CD4-positive, alpha-beta T cell (primary cell): ENCODE measurements around the gene KCNJ15. TPM values are rescaled to one million over a fixed set of nuclear protein-coding genes. Genes with fewer than 3 reads are reported as not detected.

Experiments
- ATAC-seq: fragments of 200-7000 bp; cut with Tn5 transposase; one replicate; pipeline ENCODE4 v1.10.0; 2022; ENCODE audit warnings: mild to moderate bottlenecking; ENCODE audit not compliant: poor library complexity
- CTCF ChIA-PET: fragments of 350-600 bp; sonication (Branson Sonifier 250); formaldehyde crosslinking; loops from one replicate; lab custom pipeline; 2021; ENCODE audit warnings: antibody characterized with exemption, inconsistent platforms; lab: Charles Lee
- POLR2A ChIA-PET: fragments of 350-600 bp; sonication (Branson Sonifier 250); formaldehyde crosslinking; loops from one replicate; lab custom pipeline; 2021; ENCODE audit warnings: antibody characterized with exemption, inconsistent platforms; lab: Charles Lee
- DNase-seq, 14 experiments: peaks; one replicate each; pipeline ENCODE4 v3.0.0-alpha.2; 2013 to 2020; ENCODE audit warnings: mixed read lengths in 2 of 14
- H3K27ac ChIP-seq, 2 donors: one replicate each; pipeline versions ENCODE4 v1.5.1 to v1.7.0; 2013; ENCODE audit warnings: low read length in 2 of 2, low read depth in 1 of 2, mild to moderate bottlenecking in 1 of 2
- H3K27me3 ChIP-seq, 2 experiments: 1 replicate in 1 of 2; 2 replicates in 1 of 2; pipeline versions ENCODE4 v1.6.1 to v1.7.0; 2013; ENCODE audit warnings: low read length in 2 of 2, control low read depth in 1 of 2, mild to moderate bottlenecking in 1 of 2, moderate library complexity in 1 of 2; ENCODE audit not compliant: insufficient read depth in 2 of 2, control insufficient read depth in 1 of 2
- H3K36me3 ChIP-seq: one replicate; pipeline ENCODE4 v1.6.1; 2013; ENCODE audit warnings: low read length, control low read depth; ENCODE audit not compliant: insufficient read depth
- H3K4me1 ChIP-seq: one replicate; pipeline ENCODE4 v1.6.1; 2013; ENCODE audit warnings: low read length, control low read depth; ENCODE audit not compliant: insufficient read depth
- H3K4me3 ChIP-seq: one replicate; pipeline ENCODE4 v1.5.1; 2013; ENCODE audit warnings: mild to moderate bottlenecking, low read length, moderate library complexity
- H3K9me3 ChIP-seq, 2 experiments: 1 replicate in 1 of 2; 2 replicates in 1 of 2; pipeline versions ENCODE4 v1.6.1 to v1.7.0; 2013; ENCODE audit warnings: low read length in 2 of 2, mild to moderate bottlenecking in 2 of 2, control low read depth in 1 of 2, moderate library complexity in 1 of 2; ENCODE audit not compliant: control insufficient read depth in 1 of 2, insufficient read depth in 1 of 2
- H3K27ac Mint-ChIP-seq: one replicate; pipeline ENCODE4 v1.8.0; 2020; ENCODE audit warnings: mixed read lengths
- H3K27me3 Mint-ChIP-seq: one replicate; pipeline ENCODE4 v1.8.0; 2021; ENCODE audit warnings: mixed read lengths
- H3K36me3 Mint-ChIP-seq: one replicate; pipeline ENCODE4 v1.8.0; 2021; ENCODE audit warnings: low read depth, mixed read lengths
- H3K4me1 Mint-ChIP-seq: one replicate; pipeline ENCODE4 v1.8.0; 2021; ENCODE audit warnings: low read depth, mixed read lengths
- H3K4me3 Mint-ChIP-seq: one replicate; pipeline ENCODE4 v1.8.0; 2020; ENCODE audit warnings: mild to moderate bottlenecking, mixed read lengths
- H3K9me3 Mint-ChIP-seq: one replicate; pipeline ENCODE4 v1.8.0; 2020; ENCODE audit warnings: mixed read lengths
- intact Hi-C, 2 experiments: fragments of 100-400 bp; cut with DNase I in 1 of 2; cut with micrococcal nuclease in 1 of 2; formaldehyde crosslinking; loops; one replicate each; pipeline versions ENCODE4 v1.15.1 to v1.9.0; 2023 to 2025; cut with DNase I, micrococcal nuclease
- total RNA-seq, 174 experiments: library from RNA in 2 of 174; stranded (reverse) in 2 of 174; gene quantifications; one replicate each; pipeline ENCODE4 v1.2.3 and lab custom pipeline; 2021 to 2026
- TF ChIP-seq, protein P1 (sequence below): fragments of 200-600 bp; IDR thresholded peaks from one replicate; pipeline ENCODE4 v1.8.0; 2022; ENCODE audit warnings: antibody characterized with exemption, mild to moderate bottlenecking

Gene KCNJ15
- total RNA-seq, 2 experiments from 2014 or later: 0.19 TPM; not detected in 1

DNA sequence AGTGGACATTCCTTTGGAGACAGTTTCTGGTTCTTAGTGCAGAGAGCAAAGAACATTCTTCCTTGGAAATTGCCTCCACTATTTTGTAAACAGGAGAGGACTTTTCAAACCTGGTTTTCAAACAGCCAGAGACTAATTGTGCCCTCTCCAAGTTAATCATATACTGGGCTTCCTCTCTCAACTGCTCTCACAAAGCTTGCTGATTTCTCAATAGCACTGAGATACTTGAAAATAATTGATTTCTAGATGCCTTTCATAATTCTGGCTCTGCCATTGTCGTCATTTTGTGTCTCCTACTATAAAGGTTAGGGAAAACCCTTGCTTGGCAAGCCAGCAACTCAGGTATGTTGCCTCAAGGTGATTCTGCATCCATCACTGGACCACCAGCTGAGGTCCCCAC lies 56.0 kb downstream of the KCNJ15 start:
- Mint-ChIP-seq H3K9me3 (no peaks in the 10 kb centered on the region), H3K27me3 (no peaks in the 10 kb centered on the region), H3K36me3 (no peaks in the 10 kb centered on the region), H3K27ac (no peak overlapping the region), H3K4me3 (no peak overlapping the region), H3K4me1 (no peaks in the 10 kb centered on the region)
- Histone ChIP-seq H3K4me1 (no peaks in the 10 kb centered on the region), H3K27me3 (no peaks in the 10 kb centered on the region), H3K27ac (no peak overlapping the region), H3K4me3 (no peak overlapping the region), H3K9me3 (no peaks in the 10 kb centered on the region), H3K36me3 (no peaks in the 10 kb centered on the region)
- no peak for DNase-seq
- ChIA-PET CTCF (no interaction called here), POLR2A (no interaction called here)
- TF ChIP-seq, protein P1, sequence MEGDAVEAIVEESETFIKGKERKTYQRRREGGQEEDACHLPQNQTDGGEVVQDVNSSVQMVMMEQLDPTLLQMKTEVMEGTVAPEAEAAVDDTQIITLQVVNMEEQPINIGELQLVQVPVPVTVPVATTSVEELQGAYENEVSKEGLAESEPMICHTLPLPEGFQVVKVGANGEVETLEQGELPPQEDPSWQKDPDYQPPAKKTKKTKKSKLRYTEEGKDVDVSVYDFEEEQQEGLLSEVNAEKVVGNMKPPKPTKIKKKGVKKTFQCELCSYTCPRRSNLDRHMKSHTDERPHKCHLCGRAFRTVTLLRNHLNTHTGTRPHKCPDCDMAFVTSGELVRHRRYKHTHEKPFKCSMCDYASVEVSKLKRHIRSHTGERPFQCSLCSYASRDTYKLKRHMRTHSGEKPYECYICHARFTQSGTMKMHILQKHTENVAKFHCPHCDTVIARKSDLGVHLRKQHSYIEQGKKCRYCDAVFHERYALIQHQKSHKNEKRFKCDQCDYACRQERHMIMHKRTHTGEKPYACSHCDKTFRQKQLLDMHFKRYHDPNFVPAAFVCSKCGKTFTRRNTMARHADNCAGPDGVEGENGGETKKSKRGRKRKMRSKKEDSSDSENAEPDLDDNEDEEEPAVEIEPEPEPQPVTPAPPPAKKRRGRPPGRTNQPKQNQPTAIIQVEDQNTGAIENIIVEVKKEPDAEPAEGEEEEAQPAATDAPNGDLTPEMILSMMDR: no peak
- intact Hi-C loops: no loop called here
- ATAC-seq: no peak

DNA sequence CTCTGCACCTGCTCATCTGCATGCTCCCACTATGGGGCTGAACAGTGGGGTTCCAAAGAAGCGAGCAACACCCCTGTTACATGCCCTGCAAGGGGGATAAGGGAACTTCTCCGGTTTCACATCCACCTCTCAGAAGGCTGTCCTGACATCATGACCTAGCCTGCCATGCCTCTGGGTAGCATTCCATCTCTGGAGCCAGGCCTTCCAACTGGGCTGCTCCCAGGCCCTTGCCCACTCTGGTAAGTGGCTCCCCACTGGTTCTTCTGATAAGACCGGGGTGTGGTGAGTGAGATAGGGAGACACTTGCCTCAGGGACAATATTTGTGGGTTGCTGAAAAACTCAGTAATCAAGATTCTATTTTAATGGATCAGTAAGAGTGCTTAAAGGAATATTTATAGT lies 57.8 kb downstream of the KCNJ15 start:
- H3K4me1 Mint-ChIP-seq: no peaks in the 10 kb centered on the region
- no peaks in the 10 kb centered on the region for H3K36me3 Mint-ChIP-seq
- no peak overlapping the region for H3K27ac Mint-ChIP-seq
- H3K27me3 Mint-ChIP-seq: no peaks in the 10 kb centered on the region
- no peak overlapping the region for H3K4me3 Mint-ChIP-seq
- TF ChIP-seq, protein P1: no peak
- Histone ChIP-seq H3K4me1 (no peaks in the 10 kb centered on the region), H3K36me3 (no peaks in the 10 kb centered on the region), H3K27me3 (no peaks in the 10 kb centered on the region), H3K9me3 (no peaks in the 10 kb centered on the region), H3K27ac (no peak overlapping the region), H3K4me3 (no peak overlapping the region)
- POLR2A ChIA-PET: no interaction called here
- ATAC-seq: no peak
- DNase-seq: no peak
- no peaks in the 10 kb centered on the region for H3K9me3 Mint-ChIP-seq
- intact Hi-C loops: no loop called here
- CTCF ChIA-PET: no interaction called here

DNA sequence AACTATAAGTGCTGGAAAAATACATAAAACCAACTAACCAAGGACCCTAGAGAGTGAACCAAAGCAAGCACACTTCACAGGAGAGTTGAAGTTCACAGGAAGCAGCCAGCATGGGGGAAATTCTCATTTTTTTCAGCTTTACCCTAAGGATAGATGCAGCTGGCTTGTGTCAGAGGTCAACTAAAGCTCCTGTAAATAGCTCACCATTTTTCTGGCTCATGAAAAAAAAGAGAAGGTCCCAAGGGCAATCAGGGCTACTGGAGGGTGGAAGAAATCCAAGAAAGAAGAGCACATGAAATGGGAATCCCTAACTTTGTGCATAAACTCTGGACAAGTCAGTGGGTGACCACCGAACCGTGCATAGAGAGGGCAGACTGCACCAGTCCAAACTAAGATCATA lies 58.3 kb downstream of the KCNJ15 start:
- no peaks in the 10 kb centered on the region for H3K9me3 ChIP-seq
- no peaks in the 10 kb centered on the region for H3K4me1 ChIP-seq
- Mint-ChIP-seq H3K27ac (no peak overlapping the region), H3K36me3 (no peaks in the 10 kb centered on the region), H3K4me1 (no peaks in the 10 kb centered on the region), H3K4me3 (no peak overlapping the region), H3K27me3 (no peaks in the 10 kb centered on the region), H3K9me3 (no peaks in the 10 kb centered on the region)
- ChIA-PET POLR2A (no interaction called here), CTCF (no interaction called here)
- ATAC-seq: no peak
- H3K27ac ChIP-seq: no peak overlapping the region
- no peak overlapping the region for H3K4me3 ChIP-seq
- intact Hi-C loops: no loop called here
- no peak for DNase-seq
- TF ChIP-seq, protein P1: no peak
- H3K27me3 ChIP-seq: no peaks in the 10 kb centered on the region
- H3K36me3 ChIP-seq: no peaks in the 10 kb centered on the region
